CD4-positive, alpha-beta T cell treated with Interleukin-4 for 4 hours (primary cell): ENCODE results near the gene ANKMY1.

Experiments
- DNase-seq: peaks from one replicate; pipeline ENCODE4 v3.0.0-alpha.2; 2020

Gene ANKMY1

DNA sequence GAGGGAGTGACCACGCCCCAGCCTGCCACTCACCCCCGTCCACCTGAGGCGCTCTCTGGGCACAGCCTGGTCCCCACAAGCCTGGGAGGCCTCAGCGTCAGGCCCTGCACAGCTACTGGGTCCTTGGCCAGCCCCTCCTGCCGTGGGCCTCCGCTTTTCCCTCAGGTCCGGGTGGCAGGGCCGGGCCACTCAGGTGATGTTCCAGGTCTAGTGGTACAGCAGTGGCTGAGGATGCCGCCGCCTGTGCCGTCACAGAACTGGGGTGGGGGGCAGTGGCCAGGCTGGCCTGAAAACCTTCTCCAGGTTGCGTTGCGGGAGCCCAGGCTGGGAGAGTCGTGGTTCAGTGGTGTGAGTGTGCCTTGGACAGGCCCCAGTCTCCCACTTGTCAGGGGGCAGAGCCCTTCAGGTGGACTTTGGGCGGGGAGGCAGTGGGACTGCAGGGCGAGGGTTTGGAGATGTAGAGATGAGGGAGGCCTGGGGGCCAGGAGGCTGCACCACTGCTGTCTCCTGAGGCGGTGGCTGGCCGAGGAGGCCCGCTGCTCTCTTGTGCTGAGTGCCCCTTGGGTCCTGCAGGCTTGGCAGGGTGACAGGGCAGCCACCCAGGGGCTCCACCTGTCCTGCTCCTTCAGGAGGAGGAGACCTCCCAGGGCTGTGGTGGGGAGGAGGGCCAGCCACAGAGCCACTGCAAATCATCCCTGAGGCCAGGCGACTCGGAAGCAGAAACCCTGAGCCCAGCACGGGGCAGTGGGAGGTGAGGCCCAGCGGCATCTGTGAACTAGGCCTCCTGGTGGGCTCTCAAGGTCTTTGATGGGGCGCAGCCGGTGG is 114.7 kb downstream of the ANKMY1 start:
- no peak for DNase-seq

- DNase-seq, result no peak
Observed at GRCh38 chr2:240441993-240442411, 115.8 kb downstream of the ANKMY1 start.

DNA sequence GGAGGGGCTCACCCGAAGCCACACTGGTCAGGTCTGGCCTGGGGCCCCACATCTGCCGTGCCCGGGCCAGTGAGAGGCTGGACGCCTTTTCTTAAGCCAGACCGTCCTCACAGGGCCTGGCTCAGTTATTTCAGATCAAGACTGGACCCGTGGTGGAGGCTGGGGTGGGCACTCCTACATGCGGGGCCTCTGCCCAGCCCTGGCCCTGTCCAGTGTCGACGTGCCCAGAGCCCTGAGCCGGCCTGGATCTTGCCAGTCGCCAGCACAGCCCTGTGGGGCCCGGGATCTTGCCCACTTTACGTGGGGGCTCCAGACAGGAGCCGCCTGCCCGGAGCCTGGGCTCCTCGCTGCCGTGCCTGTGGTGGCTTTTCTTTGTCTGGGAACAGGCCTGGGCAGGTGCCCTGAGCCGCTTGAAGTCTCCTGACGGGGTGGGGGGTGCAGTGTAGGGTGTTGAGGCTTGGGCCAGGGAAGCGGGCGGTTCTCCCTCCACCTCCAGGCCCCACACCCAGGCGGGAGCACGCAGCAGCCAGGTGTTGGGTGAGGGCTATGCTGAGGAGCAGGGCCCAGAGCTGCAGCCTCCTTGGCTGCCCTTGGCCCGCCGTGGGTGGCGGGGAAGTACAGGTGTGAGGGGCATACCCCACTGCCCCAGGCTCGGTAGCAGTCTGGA is 116.3 kb downstream of the ANKMY1 start:
- DNase-seq, result no peak

- no peak for DNase-seq
Observed at GRCh38 chr2:240440704-240441320, 117.0 kb downstream of the ANKMY1 start.

GRCh38 chr2:240440251-240440650 is 117.5 kb downstream of the ANKMY1 start:
- no peak for DNase-seq

GRCh38 chr2:240439698-240440151 is 118.1 kb downstream of the ANKMY1 start:
- DNase-seq, result no peak

DNA sequence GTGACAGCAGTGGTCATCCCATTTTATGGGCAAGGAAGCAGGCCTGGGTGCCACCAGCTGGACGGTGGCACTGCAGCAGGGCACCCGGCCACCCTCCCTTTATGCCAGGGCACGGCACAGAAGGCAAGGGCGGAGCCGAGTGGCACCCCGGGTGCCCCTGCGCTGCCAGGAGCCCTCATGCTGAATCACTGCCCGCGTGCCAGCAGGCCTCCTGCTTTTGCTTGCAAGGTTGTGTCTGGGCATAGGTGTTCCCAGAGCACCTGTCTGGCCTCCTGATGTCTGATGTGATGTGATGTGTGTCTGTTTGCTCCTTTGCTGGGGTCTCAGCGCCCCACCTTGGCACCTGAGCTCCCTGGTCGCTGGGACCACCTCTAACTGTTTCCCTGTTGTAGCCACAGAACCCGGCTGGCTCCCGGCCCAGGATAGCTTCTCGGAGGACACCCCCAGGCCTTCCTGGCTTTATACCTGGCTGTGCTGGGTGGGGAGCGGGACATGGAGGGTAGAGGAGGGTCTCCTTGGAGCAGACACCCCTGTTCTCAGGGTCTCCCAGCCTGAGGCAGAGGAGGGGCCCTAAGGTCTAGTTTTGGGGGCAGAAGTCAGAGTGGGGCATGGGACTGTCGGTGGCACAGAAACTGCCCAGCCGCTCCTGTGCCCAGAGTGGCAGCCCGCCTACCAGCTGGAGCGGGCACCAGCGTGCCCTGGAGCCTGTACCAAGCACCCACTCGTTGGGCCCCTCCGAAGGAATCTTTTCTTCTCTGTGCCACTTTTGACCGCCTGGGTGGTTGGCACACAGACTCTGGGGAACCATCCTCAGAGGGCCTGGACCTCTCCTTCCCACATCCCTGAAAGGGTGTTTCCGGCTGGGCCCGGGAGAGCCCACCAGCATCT is 118.7 kb downstream of the ANKMY1 start:
- DNase-seq, result no peak

DNA sequence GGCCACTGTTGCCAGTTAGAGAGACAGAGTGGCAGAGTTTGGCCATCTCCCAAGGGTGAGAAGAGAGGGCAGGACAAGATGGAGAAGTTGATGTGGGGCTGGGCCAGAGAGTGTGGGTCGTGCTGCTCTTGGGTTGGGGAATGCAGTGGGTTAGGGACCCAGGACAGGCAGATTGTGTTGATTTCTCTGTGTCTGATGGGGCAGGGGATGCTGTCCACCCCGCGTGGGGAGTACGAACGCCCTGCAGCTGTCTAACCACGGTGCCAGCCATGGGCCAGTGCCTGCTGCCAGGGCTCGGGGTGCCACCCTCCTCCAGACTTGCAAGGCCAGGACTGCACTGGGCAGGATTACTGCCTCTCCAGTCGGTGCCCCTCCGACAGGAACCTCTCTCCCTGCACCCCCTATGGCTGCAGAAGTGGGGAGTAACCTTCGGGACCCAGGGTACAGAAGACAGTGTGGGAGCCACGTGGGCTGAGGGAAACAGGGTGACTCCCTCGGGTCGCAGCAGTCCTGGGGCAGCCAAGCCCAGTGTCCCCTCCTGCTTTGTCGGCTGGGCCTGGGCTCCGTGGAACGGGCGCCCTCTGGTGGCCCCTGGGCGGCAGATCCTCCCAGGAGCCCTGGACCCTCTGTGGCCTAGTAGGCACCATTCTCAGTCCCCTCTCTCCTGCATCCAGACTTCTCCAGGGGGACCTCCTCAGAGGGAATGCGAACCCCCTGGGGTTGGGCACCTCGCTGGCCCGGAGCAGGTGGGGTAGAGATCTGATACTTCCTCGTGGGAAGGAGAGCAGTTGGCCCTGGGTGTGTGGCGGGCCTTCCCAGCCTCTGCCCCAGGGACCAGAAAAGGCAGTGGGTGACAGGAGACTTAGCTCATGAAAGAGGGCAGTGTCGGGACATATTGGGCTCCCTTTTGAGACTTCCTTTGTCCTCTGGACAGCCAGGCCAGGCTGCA is 119.7 kb downstream of the ANKMY1 start:
- peak; percentile 54 for DNase-seq

DNA sequence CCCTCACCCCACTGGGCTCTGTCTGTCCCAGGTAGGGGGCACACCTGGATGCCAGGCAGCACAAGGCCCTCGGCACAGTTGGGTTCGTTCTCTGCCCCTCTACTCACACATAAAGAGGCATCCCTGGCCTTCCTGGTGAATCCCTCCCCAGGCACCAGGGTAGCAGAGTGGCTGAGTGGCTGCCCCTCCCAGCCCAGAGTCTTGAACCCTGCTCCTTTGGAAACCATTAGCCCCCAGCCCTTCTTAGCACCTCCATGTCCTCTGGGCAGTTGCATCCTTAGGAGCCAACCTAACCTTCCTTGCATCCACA is 120.3 kb downstream of the ANKMY1 start:
- no peak for DNase-seq

- DNase-seq, result no peak
Observed at GRCh38 chr2:240436683-240437550, 120.9 kb downstream of the ANKMY1 start.

DNA sequence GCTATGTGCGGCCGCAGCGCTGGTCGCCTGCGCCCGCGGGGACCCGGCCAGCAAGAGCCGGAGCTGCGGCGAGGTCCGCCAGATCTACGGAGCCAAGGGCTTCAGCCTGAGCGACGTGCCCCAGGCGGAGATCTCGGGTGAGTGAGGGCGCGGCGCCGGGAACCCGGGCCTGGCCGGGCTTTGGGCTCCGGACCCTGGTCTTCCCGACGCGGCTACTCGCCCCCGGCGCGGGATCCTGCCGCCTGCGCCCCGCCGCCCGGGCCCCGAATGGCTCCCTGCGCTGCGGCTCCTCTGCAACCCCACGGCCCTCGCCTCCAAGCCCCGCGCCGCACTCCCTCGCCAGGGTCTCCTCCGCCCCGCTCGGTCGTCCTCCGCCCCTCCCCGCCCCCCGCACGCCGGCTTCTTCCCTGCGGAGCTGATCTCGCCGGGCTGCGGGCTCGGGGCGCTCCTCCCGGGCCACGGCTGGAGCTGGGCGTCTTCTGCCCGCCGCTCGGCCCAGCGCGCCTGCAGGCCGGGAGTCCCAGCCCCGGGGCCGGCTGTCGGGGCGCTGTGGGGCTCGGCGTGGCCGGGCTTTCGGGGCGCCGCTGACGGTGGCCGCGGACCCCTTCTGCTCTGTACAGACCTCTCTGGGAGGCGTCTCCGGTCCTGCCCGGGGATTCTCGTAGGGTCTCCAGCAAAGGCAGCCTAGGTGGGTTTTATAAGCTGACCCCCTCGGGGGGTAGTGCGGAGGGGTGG is 121.7 kb downstream of the ANKMY1 start:
- DNase-seq, result no peak

DNA sequence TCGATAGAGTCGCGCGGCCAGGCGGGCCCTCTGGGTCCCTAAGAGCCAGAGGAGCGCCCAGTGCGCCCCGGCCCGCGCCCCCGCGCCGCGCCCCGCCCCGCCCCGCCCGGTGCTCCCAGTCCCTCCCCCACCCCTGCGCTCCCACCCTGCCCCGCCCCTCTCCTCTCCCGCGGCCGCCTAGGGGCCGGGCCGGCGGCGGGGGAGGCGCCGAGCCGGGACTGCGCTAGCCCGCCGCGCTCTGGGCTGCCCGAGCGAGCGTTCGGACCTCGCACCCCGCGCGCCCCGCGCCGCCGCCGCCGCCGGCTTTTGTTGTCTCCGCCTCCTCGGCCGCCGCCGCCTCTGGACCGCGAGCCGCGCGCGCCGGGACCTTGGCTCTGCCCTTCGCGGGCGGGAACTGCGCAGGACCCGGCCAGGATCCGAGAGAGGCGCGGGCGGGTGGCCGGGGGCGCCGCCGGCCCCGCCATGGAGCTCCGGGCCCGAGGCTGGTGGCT is 122.3 kb downstream of the ANKMY1 start, which contains the start of gene GPC1:
GPC1 (plus strand) TSS at position 207 of the 491 bp plus-strand sequence; CDS start at position 463, 256 bp downstream.
- DNase-seq, result peak; percentile 45

DNA sequence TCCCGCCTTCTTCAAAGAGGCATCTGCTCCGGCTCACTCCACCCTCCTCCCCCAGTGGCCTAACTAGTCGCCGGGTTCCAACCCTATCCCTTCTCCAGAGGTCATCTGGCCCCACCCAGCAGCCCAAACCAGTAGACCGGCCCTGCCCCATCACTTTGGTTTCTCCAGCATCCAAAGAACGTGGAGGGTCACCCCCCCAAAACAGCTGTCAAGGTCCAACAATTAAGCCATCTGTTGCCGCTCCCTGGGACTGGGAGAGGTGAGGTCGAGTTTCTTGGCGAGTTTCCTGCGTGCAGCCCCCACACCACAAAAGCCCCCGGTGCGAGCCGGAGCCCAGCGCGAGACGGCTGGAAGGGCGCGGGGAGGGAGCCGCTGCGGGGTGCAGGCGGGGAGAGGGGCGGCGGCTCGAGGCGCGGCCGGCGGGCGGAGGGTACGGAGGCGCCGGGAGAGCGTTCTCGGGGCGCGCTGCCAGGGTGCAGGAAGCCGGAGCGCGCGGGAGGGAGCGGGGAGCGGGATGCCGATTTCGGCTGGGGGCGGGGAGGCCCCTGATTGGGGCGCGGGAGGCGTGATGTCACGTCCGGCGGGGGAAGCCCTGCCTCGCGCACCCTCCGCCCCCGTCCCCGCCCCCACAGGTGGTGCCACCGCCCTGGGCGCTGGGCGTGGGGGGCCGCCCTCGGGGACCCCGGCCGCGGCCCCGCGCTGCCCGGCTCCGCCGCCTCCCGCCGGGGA is 122.9 kb downstream of the ANKMY1 start:
- peak; percentile 85 for DNase-seq

DNA sequence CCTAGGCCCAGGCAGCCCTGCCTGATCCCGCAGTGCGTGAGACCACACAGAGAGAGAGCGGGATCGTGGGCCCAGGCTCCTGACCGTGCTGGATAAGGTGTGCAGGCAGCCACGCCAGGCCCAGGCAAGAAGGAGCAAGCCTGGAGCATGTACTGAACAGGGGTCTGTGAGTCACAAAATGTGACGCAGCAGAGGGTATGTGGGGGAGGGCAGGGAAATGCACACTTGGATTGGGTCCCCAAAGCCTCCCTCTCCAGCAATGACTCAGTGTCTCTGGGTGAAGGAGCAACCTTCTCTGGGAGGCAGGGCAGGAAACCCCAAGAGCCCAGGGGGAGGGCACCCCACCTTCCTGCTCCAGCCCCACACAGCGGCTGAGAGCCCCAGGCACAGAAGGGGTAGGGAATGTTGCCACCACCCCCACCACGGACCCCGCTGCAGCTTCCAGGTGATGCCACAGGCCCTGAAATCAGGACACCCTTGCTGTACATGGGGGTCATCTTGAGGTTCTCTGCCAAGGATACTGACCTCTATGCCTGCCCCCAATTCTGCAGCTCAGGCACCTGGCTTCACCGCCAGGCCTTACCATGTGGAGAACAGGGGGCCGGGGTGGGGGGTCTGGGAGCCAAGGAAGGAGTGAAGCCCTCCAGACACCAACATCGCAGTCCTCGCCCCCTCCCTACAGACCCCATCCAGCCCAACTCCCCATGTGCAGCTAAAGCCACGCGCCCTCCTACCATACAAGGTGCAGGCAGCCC is 123.6 kb downstream of the ANKMY1 start:
- no peak for DNase-seq

DNA sequence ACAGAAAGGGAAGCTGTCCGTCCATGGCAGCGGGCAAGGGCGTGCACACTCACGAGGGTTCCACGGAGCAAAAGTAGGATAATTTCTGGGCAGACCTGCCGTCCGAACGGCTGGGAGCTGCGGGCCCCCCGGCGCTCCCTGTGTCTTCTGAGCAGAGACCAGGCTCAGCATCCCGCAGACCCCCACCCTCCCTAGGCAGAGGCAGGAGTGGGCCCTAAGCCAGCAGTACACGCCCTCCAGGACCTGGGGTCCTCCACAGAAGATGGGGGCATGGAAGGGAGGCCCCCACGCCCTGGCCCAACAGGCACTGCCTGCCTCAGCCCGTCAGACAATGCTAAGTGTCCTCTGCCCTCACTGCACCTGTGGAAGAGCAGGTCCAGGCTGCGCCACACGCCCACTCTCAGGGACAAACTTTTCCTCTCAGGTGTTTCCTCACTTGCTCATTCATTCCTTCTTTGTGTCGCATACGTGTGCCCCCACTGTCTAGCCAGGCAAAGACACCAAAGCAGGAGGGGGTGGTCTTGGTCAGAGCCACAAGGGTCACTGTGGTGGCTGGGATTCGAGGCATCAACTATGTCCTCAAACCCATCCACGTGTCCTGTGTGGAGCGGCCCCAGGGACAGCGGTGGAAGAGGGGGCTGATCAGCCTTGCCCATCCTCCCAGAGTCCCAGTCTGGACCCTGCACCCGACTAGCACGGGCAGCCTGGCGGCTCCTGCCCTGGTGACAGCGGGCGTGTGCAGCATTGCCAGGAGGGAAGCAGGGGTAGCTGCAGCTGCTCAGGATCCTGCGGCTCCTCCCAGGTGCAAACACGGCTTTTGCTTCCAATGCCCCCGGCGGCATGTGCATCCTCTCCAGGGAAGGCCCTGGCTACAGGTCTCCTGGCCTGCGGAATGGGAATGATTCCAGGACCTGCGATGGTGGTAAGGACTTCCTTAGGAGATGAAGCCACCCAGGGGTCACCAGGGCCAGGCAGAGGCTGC is 124.7 kb downstream of the ANKMY1 start:
- DNase-seq, result no peak

- DNase-seq, result no peak
Observed at GRCh38 chr2:240432430-240432819, 125.4 kb downstream of the ANKMY1 start.
